Ishikawa (cell line): ENCODE measurements around the gene GMFB.

ENCODE experiments used
- CEBPB ChIP-seq: IDR thresholded peaks from 2 replicates; pipeline ENCODE4 v1.6.1; 2012
- CREB1 ChIP-seq: IDR thresholded peaks from 2 replicates; pipeline ENCODE4 v1.6.1; 2012; ENCODE audit warnings: low read depth
- EGR1 ChIP-seq: IDR thresholded peaks from 2 replicates; pipeline ENCODE4 v1.6.1; 2012
- EP300 ChIP-seq: IDR thresholded peaks from 2 replicates; pipeline ENCODE4 v1.6.1; 2012; ENCODE audit warnings: borderline replicate concordance
- MAX ChIP-seq: IDR thresholded peaks from 2 replicates; pipeline ENCODE4 v1.6.1; 2012
- RAD21 ChIP-seq: IDR thresholded peaks from 2 replicates; pipeline ENCODE4 v1.6.1; 2012; ENCODE audit warnings: low read depth
- REST ChIP-seq: IDR thresholded peaks from 2 replicates; pipeline ENCODE4 v1.6.1; 2012; ENCODE audit warnings: low read depth, mild to moderate bottlenecking
- TEAD4 ChIP-seq: IDR thresholded peaks from 2 replicates; pipeline ENCODE4 v1.6.1; 2012

- no peak for TF ChIP-seq MAX
- no peak for TF ChIP-seq TEAD4
- TF ChIP-seq EP300: no peak
- TF ChIP-seq RAD21: no peak
- TF ChIP-seq REST: no peak
- no peak for TF ChIP-seq EGR1
- TF ChIP-seq CREB1: no peak
- TF ChIP-seq CEBPB: no peak
Observed at GRCh38 chr14:54480830-54481562, 7.8 kb downstream of the GMFB start.
